Esophagus (tissue), 2 donors: ENCODE results near the gene RCVRN. TPM values are rescaled to one million over a fixed set of nuclear protein-coding genes. Genes with fewer than 3 reads are reported as not detected.

ENCODE experiments used
- H3K27ac ChIP-seq, 2 donors: one replicate each; pipeline ENCODE4 v1.5.1; 2013; ENCODE audit warnings: low read depth in 2 of 2, mild to moderate bottlenecking in 2 of 2, inconsistent platforms in 1 of 2, low read length in 1 of 2, moderate library complexity in 1 of 2
- H3K27me3 ChIP-seq, 2 donors: one replicate each; pipeline ENCODE4 v1.6.1; 2013; ENCODE audit warnings: low read length in 2 of 2, control low read depth in 1 of 2, mild to moderate bottlenecking in 1 of 2; ENCODE audit not compliant: insufficient read depth in 2 of 2, control insufficient read depth in 1 of 2
- H3K36me3 ChIP-seq, 2 donors: one replicate each; pipeline ENCODE4 v1.6.1; 2013; ENCODE audit warnings: low read length in 1 of 2; ENCODE audit not compliant: control insufficient read depth in 2 of 2, insufficient read depth in 2 of 2
- H3K4me1 ChIP-seq, 2 donors: one replicate each; pipeline ENCODE4 v1.6.1; 2013; ENCODE audit warnings: low read length in 1 of 2; ENCODE audit not compliant: control insufficient read depth in 2 of 2, insufficient read depth in 2 of 2
- H3K4me3 ChIP-seq, 2 donors: one replicate each; pipeline ENCODE4 v1.5.1; 2013; ENCODE audit warnings: low read length in 2 of 2, mild to moderate bottlenecking in 2 of 2, low read depth in 1 of 2, moderate library complexity in 1 of 2
- H3K9me3 ChIP-seq, 2 donors: one replicate each; pipeline ENCODE4 v1.6.1; 2013; ENCODE audit warnings: mild to moderate bottlenecking in 2 of 2, low read depth in 1 of 2, low read length in 1 of 2, moderate library complexity in 1 of 2; ENCODE audit not compliant: control insufficient read depth in 2 of 2, insufficient read depth in 1 of 2
- WGBS, 2 donors: extraction: QIAGEN DNeasy Blood & Tissue Kit; methylation state at CpG; one replicate each; pipeline ENCODE4 v1.1.7; 2013; 5-methylcytosine and 5-hydroxymethylcytosine counted together
- polyA plus RNA-seq, 2 donors: library from polyadenylated mRNA; stranded (reverse); fragments of 200-250 nt; gene quantifications; one replicate each; pipeline ENCODE4 v1.2.3, GENCODE V29; 2013
- donor health status: healthy with polysubstance abuse.
- donor health status: Bipolar disorder and iron deficiency.

RCVRN gene
- polyA plus RNA-seq, 2 donors: 0.01 to 0.18 TPM

- H3K9me3 ChIP-seq: peaks cover 0 to 2% of the 10 kb centered on the region in 2 donors
- WGBS, 2 donors: 72 to 76% methylated on average over 3 of the region's 3 CpGs
- no peaks in the 10 kb centered on the region for H3K36me3 ChIP-seq
- no peak overlapping the region for H3K27ac ChIP-seq
- H3K4me1 ChIP-seq: no peaks in the 10 kb centered on the region
- H3K4me3 ChIP-seq: no peak overlapping the region
- H3K27me3 ChIP-seq: no peaks in the 10 kb centered on the region
These were observed 30.3 kb downstream of the RCVRN start for GRCh38 chr17:9874722-9875121.

- 69 to 72% methylated on average over 6 of the region's 6 CpGs for WGBS, 2 donors
- no peaks in the 10 kb centered on the region for H3K27me3 ChIP-seq
- no peak overlapping the region for H3K4me3 ChIP-seq
- H3K27ac ChIP-seq: no peak overlapping the region
- H3K9me3 ChIP-seq: peaks cover 0 to 2% of the 10 kb centered on the region in 2 donors
- no peaks in the 10 kb centered on the region for H3K4me1 ChIP-seq
- H3K36me3 ChIP-seq: no peaks in the 10 kb centered on the region
These were observed 32.2 kb downstream of the RCVRN start for GRCh38 chr17:9872852-9873251.

GRCh38 chr17:9868552-9868951 is 36.5 kb downstream of the RCVRN start:
- H3K27ac ChIP-seq: no peak overlapping the region
- 55 to 60% methylated on average over 3 of the region's 3 CpGs for WGBS, 2 donors
- no peaks in the 10 kb centered on the region for H3K36me3 ChIP-seq
- H3K4me3 ChIP-seq: no peak overlapping the region
- H3K4me1 ChIP-seq: no peaks in the 10 kb centered on the region
- H3K9me3 ChIP-seq: peaks cover 0 to 2% of the 10 kb centered on the region in 2 donors
- no peaks in the 10 kb centered on the region for H3K27me3 ChIP-seq

GRCh38 chr17:9865586-9865985 is 39.5 kb downstream of the RCVRN start:
- Histone ChIP-seq H3K4me3 (no peak overlapping the region), H3K27me3 (no peaks in the 10 kb centered on the region), H3K27ac (no peak overlapping the region), H3K4me1 (no peaks in the 10 kb centered on the region), H3K9me3 (no peaks in the 10 kb centered on the region), H3K36me3 (no peaks in the 10 kb centered on the region)
- 38 to 41% methylated on average over 1 of the region's 1 CpG for WGBS, 2 donors

GRCh38 chr17:9862949-9863348 is 42.1 kb downstream of the RCVRN start:
- no peaks in the 10 kb centered on the region for H3K9me3 ChIP-seq
- H3K36me3 ChIP-seq: no peaks in the 10 kb centered on the region
- 67 to 68% methylated on average over 4 of the region's 4 CpGs for WGBS, 2 donors
- no peaks in the 10 kb centered on the region for H3K27me3 ChIP-seq
- no peak overlapping the region for H3K27ac ChIP-seq
- H3K4me3 ChIP-seq: no peak overlapping the region
- H3K4me1 ChIP-seq: no peaks in the 10 kb centered on the region

GRCh38 chr17:9862220-9862619 is 42.9 kb downstream of the RCVRN start:
- Histone ChIP-seq H3K27ac (no peak overlapping the region), H3K4me1 (no peaks in the 10 kb centered on the region), H3K9me3 (no peaks in the 10 kb centered on the region), H3K36me3 (no peaks in the 10 kb centered on the region), H3K27me3 (no peaks in the 10 kb centered on the region), H3K4me3 (no peak overlapping the region)
- WGBS, 2 donors: 85 to 95% methylated on average over 1 of the region's 1 CpG

- no peaks in the 10 kb centered on the region for H3K36me3 ChIP-seq
- no peaks in the 10 kb centered on the region for H3K4me1 ChIP-seq
- no peaks in the 10 kb centered on the region for H3K9me3 ChIP-seq
- H3K27me3 ChIP-seq: no peaks in the 10 kb centered on the region
- H3K27ac ChIP-seq: no peak overlapping the region
- H3K4me3 ChIP-seq: no peak overlapping the region
- 78 to 87% methylated on average over 7 of the region's 7 CpGs for WGBS, 2 donors
These were observed 44.2 kb downstream of the RCVRN start for GRCh38 chr17:9860851-9861250.

GRCh38 chr17:9859781-9860180 is 45.3 kb downstream of the RCVRN start:
- no peaks in the 10 kb centered on the region for H3K4me1 ChIP-seq
- 91 to 94% methylated on average over 3 to 5 of the region's 5 CpGs for WGBS, 2 donors

GRCh38 chr17:9855036-9855435 is 50.0 kb downstream of the RCVRN start:
- H3K36me3 ChIP-seq: no peaks in the 10 kb centered on the region
- 84 to 92% methylated on average over 4 of the region's 4 CpGs for WGBS, 2 donors
- H3K27ac ChIP-seq: no peak overlapping the region
- no peak overlapping the region for H3K4me3 ChIP-seq
- no peaks in the 10 kb centered on the region for H3K27me3 ChIP-seq
- H3K4me1 ChIP-seq: no peaks in the 10 kb centered on the region
- no peaks in the 10 kb centered on the region for H3K9me3 ChIP-seq

More at GRCh38 chr17:9859781-9860180, 45.3 kb downstream of the RCVRN start:
- H3K36me3 ChIP-seq: no peaks in the 10 kb centered on the region
- no peak overlapping the region for H3K27ac ChIP-seq
- H3K9me3 ChIP-seq: no peaks in the 10 kb centered on the region
- no peak overlapping the region for H3K4me3 ChIP-seq
- no peaks in the 10 kb centered on the region for H3K27me3 ChIP-seq

- H3K36me3 ChIP-seq: no peaks in the 10 kb centered on the region
- no peak overlapping the region for H3K4me3 ChIP-seq
- 70 to 76% methylated on average over 5 of the region's 5 CpGs for WGBS, 2 donors
- no peaks in the 10 kb centered on the region for H3K9me3 ChIP-seq
- no peaks in the 10 kb centered on the region for H3K27me3 ChIP-seq
- H3K27ac ChIP-seq: no peak overlapping the region
- H3K4me1 ChIP-seq: no peaks in the 10 kb centered on the region
These were observed 50.8 kb downstream of the RCVRN start for GRCh38 chr17:9854255-9854654.
